ENCODE results near the gene DNAH11. TPM values are rescaled to one million over a fixed set of nuclear protein-coding genes. Genes with fewer than 3 reads are reported as not detected.

DNAH11 gene
- total and polyA plus RNA-seq, 2 of the 13 experiments (the other 11 are each of a cell fraction or from before 2014, with no cell fraction given) = not detected

DNA sequence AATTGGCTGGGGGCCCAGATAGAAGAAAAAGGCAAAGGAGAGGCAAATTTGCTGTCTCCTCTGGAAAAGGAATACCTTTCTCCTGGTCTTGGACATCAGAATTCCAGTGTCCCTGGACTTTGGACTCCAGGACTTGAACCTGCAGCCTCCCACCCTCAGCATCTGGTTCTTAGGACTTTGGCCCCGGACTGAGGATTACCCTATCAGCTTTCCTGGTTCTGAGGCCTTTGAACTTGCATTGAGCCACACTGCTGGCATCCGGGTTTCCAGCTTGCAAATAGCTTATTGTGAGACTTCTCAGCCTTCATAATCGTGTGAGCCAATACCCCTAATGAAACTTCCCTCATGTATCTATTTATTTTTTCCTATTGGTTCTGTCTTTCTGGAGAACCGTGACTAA is 68.3 kb downstream of the DNAH11 start:
- ChIA-PET POLR2A (no interaction called here), CTCF (ENCODE audit: low intra/inter-chr PET ratio, low total read pairs) (no interaction called here)
- no peaks in the 10 kb centered on the region for H3K4me1 ChIP-seq (ENCODE audit: insufficient read depth, low read length)
- H3K4me2 ChIP-seq (ENCODE audit: low read depth, low read length) = no peak overlapping the region
- no peaks in the 10 kb centered on the region for H3K27me3 ChIP-seq (ENCODE audit: control insufficient read depth in 1 of 2, insufficient read depth in 2 of 2, low read length in 2 of 2)
- no peak overlapping the region for H3K4me3 ChIP-seq (replicated peaks in 1 of 3; ENCODE audit: insufficient read depth in 1 of 3, low read depth in 2 of 3, low read length in 3 of 3)
- H3K9me3 ChIP-seq (ENCODE audit: low read length) = no peaks in the 10 kb centered on the region
- no TSS peak for BruUV-seq (replicated peaks)
- no peaks in the 10 kb centered on the region for H4K20me1 ChIP-seq (ENCODE audit: insufficient read depth, low read length)
- ATAC-seq (no peak), FAIRE-seq (no peak), DNase-seq (ENCODE audit: low spot score) (no peak)
- no peaks in the 10 kb centered on the region for H3K36me3 ChIP-seq (replicated peaks in 1 of 2; ENCODE audit: control insufficient read depth in 1 of 2, insufficient read depth in 2 of 2, low read length in 2 of 2)
- WGBS (ENCODE audit: low lambda C conversion rate) = 12% methylated on average over 4 of the region's 4 CpGs
- no peak overlapping the region for H3K9ac ChIP-seq (ENCODE audit: insufficient read depth, low read depth, low read length)
- no peaks in the 10 kb centered on the region for H3K79me2 ChIP-seq (ENCODE audit: insufficient read depth, low read length)
- intact Hi-C loops (cut with micrococcal nuclease; ENCODE audit: unreplicated experiment) = no loop called here
- H3K27ac ChIP-seq (ENCODE audit: extremely low read length, insufficient read depth, low read length) = no peak overlapping the region
- in situ Hi-C loops (cut with HindIII; ENCODE audit: extremely low pct_ligation_motif_present, low pct_unique_long_range_greater_than_20kb) = no loop called here
- TF ChIP-seq HNRNPLL (IDR thresholded peaks at IDR 0.05; ENCODE audit: low read depth, low read length, poor library complexity, severe bottlenecking) = no peak
- peak; percentile 33; the same call in 1 of the 2 replicates for TF ChIP-seq HNF4G (IDR thresholded peaks at IDR 0.05; ENCODE audit: borderline replicate concordance, low read depth, low read length)
- no peak for TF ChIP-seq HNF4G (CRISPR knock-in tag; IDR thresholded peaks at IDR 0.05; ENCODE audit: borderline replicate concordance, low read depth)
- TF ChIP-seq PHF20 (CRISPR knock-in tag; IDR thresholded peaks at IDR 0.05) = no peak
- peak; percentile 72 for TF ChIP-seq HNF4A (CRISPR knock-in tag; IDR thresholded peaks at IDR 0.05)
- no peak overlapping the region for H2AFZ ChIP-seq (ENCODE audit: low read length)

DNA sequence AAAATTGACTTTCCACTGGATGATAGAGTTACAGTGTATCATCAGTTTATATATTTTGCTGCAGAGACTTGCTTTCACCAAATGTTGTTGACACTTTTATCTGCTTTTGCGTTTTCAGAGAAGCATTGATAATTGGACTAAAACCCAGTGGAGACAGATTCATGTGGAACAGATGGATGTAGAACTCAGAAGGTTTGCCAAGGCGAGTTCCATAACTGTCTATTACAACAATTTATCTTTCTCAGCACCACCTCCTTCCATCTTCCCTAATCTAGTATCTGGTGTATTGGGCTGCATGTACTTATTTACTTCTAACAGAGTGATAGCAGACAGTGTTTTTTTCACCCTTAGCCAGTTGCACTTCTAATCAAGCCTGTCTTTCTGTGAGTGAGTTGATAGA is 73.3 kb downstream of the DNAH11 start:
- no peak for FAIRE-seq

More for the DNA sequence above, 73.3 kb downstream of the DNAH11 start:
- Histone ChIP-seq H3K27me3 (ENCODE audit: control insufficient read depth in 1 of 2, insufficient read depth in 2 of 2, low read length in 2 of 2) (no peaks in the 10 kb centered on the region), H3K9me3 (ENCODE audit: low read length) (no peaks in the 10 kb centered on the region), H3K4me1 (ENCODE audit: insufficient read depth, low read length) (peaks cover 12% of the 10 kb centered on the region), H2AFZ (ENCODE audit: low read length) (no peak overlapping the region), H3K79me2 (ENCODE audit: insufficient read depth, low read length) (no peaks in the 10 kb centered on the region), H3K4me3 (replicated peaks in 1 of 3; ENCODE audit: insufficient read depth in 1 of 3, low read depth in 2 of 3, low read length in 3 of 3) (no peak overlapping the region), H3K9ac (ENCODE audit: insufficient read depth, low read depth, low read length) (no peak overlapping the region), H3K27ac (ENCODE audit: extremely low read length, insufficient read depth, low read length) (no peak overlapping the region), H3K36me3 (replicated peaks in 1 of 2; ENCODE audit: control insufficient read depth in 1 of 2, insufficient read depth in 2 of 2, low read length in 2 of 2) (no peaks in the 10 kb centered on the region), H4K20me1 (ENCODE audit: insufficient read depth, low read length) (no peaks in the 10 kb centered on the region), H3K4me2 (ENCODE audit: low read depth, low read length) (no peak overlapping the region)
- ChIA-PET CTCF (ENCODE audit: low intra/inter-chr PET ratio, low total read pairs) (no interaction called here), POLR2A (no interaction called here)
- intact Hi-C loops (cut with micrococcal nuclease; ENCODE audit: unreplicated experiment) (no loop called here), in situ Hi-C loops (cut with HindIII; ENCODE audit: extremely low pct_ligation_motif_present, low pct_unique_long_range_greater_than_20kb) (no loop called here)
- no TSS peak for BruUV-seq (replicated peaks)
- no peak for ATAC-seq
- 21% methylated on average over 2 of the region's 2 CpGs for WGBS (ENCODE audit: low lambda C conversion rate)
- TF ChIP-seq, protein P1, sequence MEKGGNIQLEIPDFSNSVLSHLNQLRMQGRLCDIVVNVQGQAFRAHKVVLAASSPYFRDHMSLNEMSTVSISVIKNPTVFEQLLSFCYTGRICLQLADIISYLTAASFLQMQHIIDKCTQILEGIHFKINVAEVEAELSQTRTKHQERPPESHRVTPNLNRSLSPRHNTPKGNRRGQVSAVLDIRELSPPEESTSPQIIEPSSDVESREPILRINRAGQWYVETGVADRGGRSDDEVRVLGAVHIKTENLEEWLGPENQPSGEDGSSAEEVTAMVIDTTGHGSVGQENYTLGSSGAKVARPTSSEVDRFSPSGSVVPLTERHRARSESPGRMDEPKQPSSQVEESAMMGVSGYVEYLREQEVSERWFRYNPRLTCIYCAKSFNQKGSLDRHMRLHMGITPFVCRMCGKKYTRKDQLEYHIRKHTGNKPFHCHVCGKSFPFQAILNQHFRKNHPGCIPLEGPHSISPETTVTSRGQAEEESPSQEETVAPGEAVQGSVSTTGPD (CRISPR knock-in tag; IDR thresholded peaks at IDR 0.05) = no peak
- no peak for TF ChIP-seq ETV5 (CRISPR knock-in tag; IDR thresholded peaks at IDR 0.05; ENCODE audit: borderline replicate concordance)
- no peak for TF ChIP-seq ZNF232 (CRISPR knock-in tag; IDR thresholded peaks at IDR 0.05; ENCODE audit: borderline replicate concordance)
- TF ChIP-seq CBFB (CRISPR knock-in tag; IDR thresholded peaks at IDR 0.05) = no peak
- TF ChIP-seq NBN (conservative IDR thresholded peaks at IDR 0.05) = no peak
- no peak for TF ChIP-seq HNRNPK (IDR thresholded peaks at IDR 0.05; ENCODE audit: low read depth, low read length, poor library complexity, severe bottlenecking)
- TF ChIP-seq CENPT (CRISPR knock-in tag; IDR thresholded peaks at IDR 0.05; ENCODE audit: low read depth) = no peak
- no peak for DNase-seq (ENCODE audit: low spot score)

Data from HepG2 (cell line).